Measurements from ENCODE around the gene BTRC. TPM values are rescaled to one million over a fixed set of nuclear protein-coding genes. Genes with fewer than 3 reads are reported as not detected.
"Not testable (repeated sequence)": the region's sequence is repeated elsewhere in the genome, so short reads cannot be mapped to it uniquely, and the experiment has no call there.

Gene BTRC
- total and polyA plus RNA-seq, 7 donors: 2.4 to 32.6 (median 9.4) TPM

GRCh38 chr10:101323495-101323894 lies 30.5 kb upstream of the BTRC start:
- intact Hi-C loops (cut with DNase I): no loop called here
- no peak overlapping the region for H3K27ac ChIP-seq
- H3K36me3 ChIP-seq: no peaks in the 10 kb centered on the region
- TF ChIP-seq, protein P1, sequence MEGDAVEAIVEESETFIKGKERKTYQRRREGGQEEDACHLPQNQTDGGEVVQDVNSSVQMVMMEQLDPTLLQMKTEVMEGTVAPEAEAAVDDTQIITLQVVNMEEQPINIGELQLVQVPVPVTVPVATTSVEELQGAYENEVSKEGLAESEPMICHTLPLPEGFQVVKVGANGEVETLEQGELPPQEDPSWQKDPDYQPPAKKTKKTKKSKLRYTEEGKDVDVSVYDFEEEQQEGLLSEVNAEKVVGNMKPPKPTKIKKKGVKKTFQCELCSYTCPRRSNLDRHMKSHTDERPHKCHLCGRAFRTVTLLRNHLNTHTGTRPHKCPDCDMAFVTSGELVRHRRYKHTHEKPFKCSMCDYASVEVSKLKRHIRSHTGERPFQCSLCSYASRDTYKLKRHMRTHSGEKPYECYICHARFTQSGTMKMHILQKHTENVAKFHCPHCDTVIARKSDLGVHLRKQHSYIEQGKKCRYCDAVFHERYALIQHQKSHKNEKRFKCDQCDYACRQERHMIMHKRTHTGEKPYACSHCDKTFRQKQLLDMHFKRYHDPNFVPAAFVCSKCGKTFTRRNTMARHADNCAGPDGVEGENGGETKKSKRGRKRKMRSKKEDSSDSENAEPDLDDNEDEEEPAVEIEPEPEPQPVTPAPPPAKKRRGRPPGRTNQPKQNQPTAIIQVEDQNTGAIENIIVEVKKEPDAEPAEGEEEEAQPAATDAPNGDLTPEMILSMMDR (IDR thresholded peaks at IDR 0.05): no peak
- TF ChIP-seq POLR2A (IDR thresholded peaks at IDR 0.05) (no peak), EP300 (IDR thresholded peaks at IDR 0.05) (no peak), POLR2AphosphoS5 (IDR thresholded peaks at IDR 0.05) (no peak)
- peaks cover 0 to 25% (median 0%) of the 10 kb centered on the region in 3 donors for H3K27me3 ChIP-seq
- no peaks in the 10 kb centered on the region for H3K9me3 ChIP-seq
- H3K4me1 ChIP-seq: no peaks in the 10 kb centered on the region
- 78 to 90% methylated on average over 2 of the region's 2 CpGs for WGBS, 2 donors
- H3K4me3 ChIP-seq: no peak overlapping the region
- no peak for DNase-seq

GRCh38 chr10:101327454-101327853 lies 26.5 kb upstream of the BTRC start:
- H3K4me3 ChIP-seq; H3K27ac ChIP-seq; DNase-seq; H3K4me1 ChIP-seq; intact Hi-C loops (cut with DNase I); H3K9me3 ChIP-seq; H3K36me3 ChIP-seq: not testable (repeated sequence)
- peaks cover 0 to 16% (median 0%) of the 10 kb centered on the region in 3 donors for H3K27me3 ChIP-seq
- 94 to 95% methylated on average over 1 of the region's 1 CpG for WGBS, 2 donors

GRCh38 chr10:101329341-101330032 lies 24.5 kb upstream of the BTRC start:
- WGBS, 2 donors: 82 to 83% methylated on average over 3 of the region's 3 CpGs
- no peak for DNase-seq
- H3K27ac ChIP-seq: no peak overlapping the region
- no peaks in the 10 kb centered on the region for H3K27me3 ChIP-seq
- intact Hi-C loops (cut with DNase I): no loop called here
- TF ChIP-seq POLR2A (IDR thresholded peaks at IDR 0.05) (no peak), POLR2AphosphoS5 (IDR thresholded peaks at IDR 0.05) (no peak), EP300 (IDR thresholded peaks at IDR 0.05) (no peak)
- TF ChIP-seq, protein P1 (IDR thresholded peaks at IDR 0.05): no peak
- H3K4me3 ChIP-seq: no peak overlapping the region
- H3K9me3 ChIP-seq: no peaks in the 10 kb centered on the region
- H3K4me1 ChIP-seq: no peaks in the 10 kb centered on the region
- no peaks in the 10 kb centered on the region for H3K36me3 ChIP-seq

DNA sequence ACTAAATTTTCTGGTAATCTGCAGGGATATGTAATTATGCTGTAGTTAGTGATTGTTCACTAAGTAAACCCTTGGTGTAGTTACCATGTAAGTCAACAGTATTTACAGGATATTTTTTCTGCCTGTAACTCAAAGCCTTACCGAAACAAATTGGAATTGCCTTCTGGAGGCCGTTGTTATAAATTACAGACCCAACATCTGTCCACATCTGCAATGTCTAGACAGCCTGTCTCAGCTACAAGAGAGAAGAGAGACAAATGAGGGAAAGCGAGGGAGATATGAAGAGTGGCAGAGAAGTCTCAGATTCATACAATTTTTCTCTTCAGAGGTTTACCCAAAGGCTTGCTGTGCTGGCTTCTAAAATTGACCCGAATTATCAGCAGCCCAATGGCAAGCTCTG lies 23.7 kb upstream of the BTRC start:
- WGBS, 2 donors: 79 to 81% methylated on average over 4 of the region's 4 CpGs
- intact Hi-C loops (cut with DNase I): no loop called here
- no peaks in the 10 kb centered on the region for H3K4me1 ChIP-seq
- TF ChIP-seq, protein P1 (IDR thresholded peaks at IDR 0.05): no peak
- TF ChIP-seq POLR2A (IDR thresholded peaks at IDR 0.05) (no peak), POLR2AphosphoS5 (IDR thresholded peaks at IDR 0.05) (no peak), EP300 (IDR thresholded peaks at IDR 0.05) (no peak)
- H3K27me3 ChIP-seq: no peaks in the 10 kb centered on the region
- no peaks in the 10 kb centered on the region for H3K36me3 ChIP-seq
- H3K27ac ChIP-seq: no peak overlapping the region
- DNase-seq: no peak
- no peak overlapping the region for H3K4me3 ChIP-seq
- H3K9me3 ChIP-seq: no peaks in the 10 kb centered on the region

- Histone ChIP-seq H3K36me3 (no peaks in the 10 kb centered on the region), H3K27ac (no peak overlapping the region), H3K9me3 (no peaks in the 10 kb centered on the region), H3K27me3 (no peaks in the 10 kb centered on the region), H3K4me3 (no peak overlapping the region), H3K4me1 (no peaks in the 10 kb centered on the region)
- 71 to 73% methylated on average over 14 of the region's 14 CpGs for WGBS, 2 donors
- TF ChIP-seq POLR2A (IDR thresholded peaks at IDR 0.05) (no peak), EP300 (IDR thresholded peaks at IDR 0.05) (no peak), POLR2AphosphoS5 (IDR thresholded peaks at IDR 0.05) (no peak)
- TF ChIP-seq, protein P1 (IDR thresholded peaks at IDR 0.05): no peak
- no peak for DNase-seq
- intact Hi-C loops (cut with DNase I): no loop called here
These were observed 23.2 kb upstream of the BTRC start for GRCh38 chr10:101330631-101331225.

Data from sigmoid colon (tissue), 7 donors.